ENCODE measurements around the gene MAN1C1. TPM values are rescaled to one million over a fixed set of nuclear protein-coding genes. Genes with fewer than 3 reads are reported as not detected.

MAN1C1 gene
- total and polyA plus RNA-seq, 2 donors (not counting 3 experiments of a cell fraction or from before 2014, with no cell fraction given) = 1.5 to 4.0 TPM

- Histone ChIP-seq H4K20me1 (replicated peaks; ENCODE audit: control insufficient read depth, extremely low read depth, insufficient read depth, low read length) (no peaks in the 10 kb centered on the region), H3K4me3 (replicated peaks in 1 of 3; ENCODE audit: insufficient read depth in 1 of 3, low read depth in 1 of 3, low read length in 3 of 3) (no peak overlapping the region), H3K9me3 (replicated peaks; ENCODE audit: control insufficient read depth, insufficient read depth, low read length) (no peaks in the 10 kb centered on the region), H3K36me3 (ENCODE audit: control insufficient read depth in 2 of 2, extremely low read depth in 1 of 2, insufficient read depth in 2 of 2, low read length in 2 of 2) (no peaks in the 10 kb centered on the region), H3K27ac (ENCODE audit: insufficient read depth, low read depth, low read length) (no peak overlapping the region), H3K4me1 (ENCODE audit: control insufficient read depth, extremely low read depth, insufficient read depth, low read length) (no peaks in the 10 kb centered on the region), H3K9ac (replicated peaks; ENCODE audit: extremely low read depth, insufficient read depth, low read length) (no peak overlapping the region), H3K27me3 (ENCODE audit: control insufficient read depth in 2 of 2, insufficient read depth in 2 of 2, low read length in 2 of 2) (peaks cover 0 to 6% of the 10 kb centered on the region in 2 experiments), H3K9me1 (replicated peaks; ENCODE audit: control insufficient read depth, extremely low read depth, insufficient read depth, low read length) (no peaks in the 10 kb centered on the region), H3K79me2 (ENCODE audit: control insufficient read depth, insufficient read depth, low read length) (no peaks in the 10 kb centered on the region), H3K4me2 (ENCODE audit: insufficient read depth, low read length) (no peak overlapping the region), H2AFZ (ENCODE audit: low read depth, low read length) (no peak overlapping the region)
- FAIRE-seq = no peak
- ChIA-PET CTCF (interaction anchor here (0.7 to 4.0 kb wide), 4 partner anchors 9 to 26 kb away, joined by 3 to 15 read pairs (median 10); no protein-coding TSS in a partner anchor), POLR2A (no interaction called here)
- BruUV-seq (replicated peaks) = no TSS peak
- no peak for DNase-seq (ENCODE audit: low read depth, low spot score)
- intact Hi-C loops (cut with micrococcal nuclease) (no loop called here), dilution Hi-C loops (cut with MboI; ENCODE audit: extremely low pct_ligation_motif_present, low sequenced_read_pairs) (no loop called here)
- TF ChIP-seq EZH2 (IDR thresholded peaks at IDR 0.05; ENCODE audit: borderline replicate concordance, low read depth, low read length, severe bottlenecking) (no peak), JUN (IDR thresholded peaks at IDR 0.05; ENCODE audit: borderline replicate concordance, insufficient read depth, insufficient read length, low read depth) (no peak), MYC (IDR thresholded peaks at IDR 0.05; ENCODE audit: low read depth, low read length) (no peak), GATA2 (IDR thresholded peaks at IDR 0.05; ENCODE audit: insufficient read depth, insufficient read length, low read depth, low read length) (no peak), MAX (IDR thresholded peaks at IDR 0.05; ENCODE audit: insufficient read depth, insufficient read length) (no peak), POLR2A (IDR thresholded peaks at IDR 0.05; ENCODE audit: low read depth, low read length) (no peak), FOS (IDR thresholded peaks at IDR 0.05; ENCODE audit: borderline replicate concordance, insufficient read depth, low read length) (no peak), CTCF (IDR thresholded peaks at IDR 0.05; ENCODE audit: extremely low read depth in 1 of 2, insufficient read depth in 1 of 2, low read depth in 1 of 2, low read length in 2 of 2) (no peak), POLR2AphosphoS5 (IDR thresholded peaks at IDR 0.05; ENCODE audit: insufficient read depth, low read depth, low read length) (no peak)
These were observed 17.7 kb upstream of the MAN1C1 start for GRCh38 chr1:25598879-25599278.

All from endothelial cell of umbilical vein (primary cell).